Glutamatergic neuron (in vitro differentiated cells): ENCODE measurements around the gene NXPE3. TPM values are rescaled to one million over a fixed set of nuclear protein-coding genes. Genes with fewer than 3 reads are reported as not detected.

Experiments used
- DNase-seq: peaks from one replicate; pipeline ENCODE4 v3.0.0; 2022
- H3K27ac Mint-ChIP-seq: one replicate; pipeline ENCODE4 v1.8.0; 2020; ENCODE audit warnings: mild to moderate bottlenecking, mixed read lengths, inconsistent platforms; ENCODE audit not compliant: unreplicated experiment
- H3K27me3 Mint-ChIP-seq: one replicate; pipeline ENCODE4 v1.8.0; 2020; ENCODE audit warnings: mild to moderate bottlenecking, moderate library complexity, mixed read lengths, inconsistent platforms; ENCODE audit not compliant: unreplicated experiment
- H3K36me3 Mint-ChIP-seq: one replicate; pipeline ENCODE4 v1.8.0; 2020; ENCODE audit warnings: mild to moderate bottlenecking, mixed read lengths, inconsistent platforms; ENCODE audit not compliant: unreplicated experiment
- H3K4me1 Mint-ChIP-seq: one replicate; pipeline ENCODE4 v1.8.0; 2020; ENCODE audit warnings: mild to moderate bottlenecking, low read depth, mixed read lengths, inconsistent platforms; ENCODE audit not compliant: unreplicated experiment
- H3K4me3 Mint-ChIP-seq: one replicate; pipeline ENCODE4 v1.8.0; 2020; ENCODE audit warnings: mild to moderate bottlenecking, mixed read lengths, inconsistent platforms; ENCODE audit not compliant: unreplicated experiment
- H3K9me3 Mint-ChIP-seq: one replicate; pipeline ENCODE4 v1.8.0; 2020; ENCODE audit warnings: mild to moderate bottlenecking, moderate library complexity, mixed read lengths, inconsistent platforms; ENCODE audit not compliant: unreplicated experiment
- CTCF ChIP-seq: fragments of 200-600 bp; sonication (generic); IDR thresholded peaks from one replicate; pipeline ENCODE4 v1.5.0; 2021; ENCODE audit not compliant: partially characterized antibody, unreplicated experiment
- total RNA-seq: library from RNA; stranded (reverse); fragmentation: NEBNext Ultra II Directional; extraction: Animal tissue kit (Norgen Biotek cat#: 25700); gene quantifications from one replicate; pipeline ENCODE4 v1.2.1, GENCODE V29; 2021; ENCODE audit not compliant: unreplicated experiment

Gene NXPE3
- total RNA-seq, 1 donor from 2014 or later, result 29.1 TPM

DNA sequence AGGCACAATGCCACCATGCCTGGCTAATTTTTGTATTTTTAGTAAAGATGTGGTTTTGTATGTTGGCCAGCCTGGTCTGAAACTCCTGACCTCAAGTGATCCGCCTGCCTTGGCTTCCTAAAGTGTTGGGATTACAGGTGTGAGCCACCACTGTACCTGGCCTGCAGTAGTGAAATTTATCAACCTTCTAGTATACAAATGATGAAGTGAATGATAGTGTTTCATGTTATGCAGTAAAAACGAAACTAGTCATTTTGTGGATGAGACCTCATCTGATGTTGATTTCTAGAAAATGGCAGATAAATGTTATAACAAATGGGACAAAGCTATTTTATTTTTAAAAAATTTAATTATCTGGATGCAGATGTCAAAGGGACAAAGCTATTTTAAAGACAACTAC, 32.9 kb downstream of the NXPE3 start:
- H3K9me3 Mint-ChIP-seq, result no peaks in the 10 kb centered on the region
- H3K36me3 Mint-ChIP-seq, result no peaks in the 10 kb centered on the region
- H3K4me3 Mint-ChIP-seq, result no peak overlapping the region
- H3K27me3 Mint-ChIP-seq, result no peaks in the 10 kb centered on the region
- no peak overlapping the region for H3K27ac Mint-ChIP-seq
- TF ChIP-seq CTCF, result no peak
- H3K4me1 Mint-ChIP-seq, result peaks cover 1% of the 10 kb centered on the region
- no peak for DNase-seq

- H3K27ac Mint-ChIP-seq, result no peak overlapping the region
- no peaks in the 10 kb centered on the region for H3K9me3 Mint-ChIP-seq
- DNase-seq, result no peak
- H3K4me3 Mint-ChIP-seq, result no peak overlapping the region
- H3K4me1 Mint-ChIP-seq, result peaks cover 1% of the 10 kb centered on the region
- H3K27me3 Mint-ChIP-seq, result peaks cover 1% of the 10 kb centered on the region
- no peak for TF ChIP-seq CTCF
- H3K36me3 Mint-ChIP-seq, result no peaks in the 10 kb centered on the region
Observed at GRCh38 chr3:101812895-101813294, 33.9 kb downstream of the NXPE3 start.

GRCh38 chr3:101813817-101814440, 34.9 kb downstream of the NXPE3 start:
- H3K36me3 Mint-ChIP-seq, result no peaks in the 10 kb centered on the region
- no peaks in the 10 kb centered on the region for H3K9me3 Mint-ChIP-seq
- H3K4me3 Mint-ChIP-seq, result no peak overlapping the region
- peaks cover 1% of the 10 kb centered on the region for H3K4me1 Mint-ChIP-seq
- no peak for DNase-seq
- TF ChIP-seq CTCF, result peak; percentile 53
- peaks cover 1% of the 10 kb centered on the region for H3K27me3 Mint-ChIP-seq
- no peak overlapping the region for H3K27ac Mint-ChIP-seq

GRCh38 chr3:101814835-101815234, 35.8 kb downstream of the NXPE3 start:
- Mint-ChIP-seq H3K27me3 (peaks cover 1% of the 10 kb centered on the region), H3K4me3 (no peak overlapping the region), H3K36me3 (no peaks in the 10 kb centered on the region)

More at GRCh38 chr3:101814835-101815234, 35.8 kb downstream of the NXPE3 start:
- no peak for DNase-seq
- no peak overlapping the region for H3K27ac Mint-ChIP-seq
- no peaks in the 10 kb centered on the region for H3K9me3 Mint-ChIP-seq
- TF ChIP-seq CTCF, result no peak
- peaks cover 1% of the 10 kb centered on the region for H3K4me1 Mint-ChIP-seq
